Muscle layer of colon (tissue), 2 donors: ENCODE data around the gene TMOD3.

ENCODE experiments used
- H3K27ac ChIP-seq: one replicate; pipeline ENCODE4 v1.7.0; 2013; ENCODE audit warnings: low read depth, mild to moderate bottlenecking, low read length, moderate library complexity
- H3K27me3 ChIP-seq, 2 donors: one replicate each; pipeline ENCODE4 v1.7.0; 2013; ENCODE audit warnings: low read length in 2 of 2, mild to moderate bottlenecking in 2 of 2; ENCODE audit not compliant: insufficient read depth in 2 of 2, control insufficient read depth in 1 of 2
- H3K36me3 ChIP-seq: one replicate; pipeline ENCODE4 v1.7.0; 2013; ENCODE audit warnings: mild to moderate bottlenecking, low read length; ENCODE audit not compliant: insufficient read depth
- H3K4me1 ChIP-seq: one replicate; pipeline ENCODE4 v1.7.0; 2013; ENCODE audit warnings: mild to moderate bottlenecking, low read length; ENCODE audit not compliant: insufficient read depth
- H3K4me3 ChIP-seq, 2 donors: one replicate each; pipeline ENCODE4 v1.7.0; 2013; ENCODE audit warnings: low read length in 2 of 2, low read depth in 1 of 2, mild to moderate bottlenecking in 1 of 2, moderate library complexity in 1 of 2
- H3K9ac ChIP-seq: one replicate; pipeline ENCODE4 v1.7.0; 2013; ENCODE audit warnings: low read length
- H3K9me3 ChIP-seq: one replicate; pipeline ENCODE4 v1.7.0; 2013; ENCODE audit warnings: mild to moderate bottlenecking, low read length
- donor health status: abdominal sarcoma.
- donor health status: Adenocarcinoma of cecum.

Gene TMOD3

DNA sequence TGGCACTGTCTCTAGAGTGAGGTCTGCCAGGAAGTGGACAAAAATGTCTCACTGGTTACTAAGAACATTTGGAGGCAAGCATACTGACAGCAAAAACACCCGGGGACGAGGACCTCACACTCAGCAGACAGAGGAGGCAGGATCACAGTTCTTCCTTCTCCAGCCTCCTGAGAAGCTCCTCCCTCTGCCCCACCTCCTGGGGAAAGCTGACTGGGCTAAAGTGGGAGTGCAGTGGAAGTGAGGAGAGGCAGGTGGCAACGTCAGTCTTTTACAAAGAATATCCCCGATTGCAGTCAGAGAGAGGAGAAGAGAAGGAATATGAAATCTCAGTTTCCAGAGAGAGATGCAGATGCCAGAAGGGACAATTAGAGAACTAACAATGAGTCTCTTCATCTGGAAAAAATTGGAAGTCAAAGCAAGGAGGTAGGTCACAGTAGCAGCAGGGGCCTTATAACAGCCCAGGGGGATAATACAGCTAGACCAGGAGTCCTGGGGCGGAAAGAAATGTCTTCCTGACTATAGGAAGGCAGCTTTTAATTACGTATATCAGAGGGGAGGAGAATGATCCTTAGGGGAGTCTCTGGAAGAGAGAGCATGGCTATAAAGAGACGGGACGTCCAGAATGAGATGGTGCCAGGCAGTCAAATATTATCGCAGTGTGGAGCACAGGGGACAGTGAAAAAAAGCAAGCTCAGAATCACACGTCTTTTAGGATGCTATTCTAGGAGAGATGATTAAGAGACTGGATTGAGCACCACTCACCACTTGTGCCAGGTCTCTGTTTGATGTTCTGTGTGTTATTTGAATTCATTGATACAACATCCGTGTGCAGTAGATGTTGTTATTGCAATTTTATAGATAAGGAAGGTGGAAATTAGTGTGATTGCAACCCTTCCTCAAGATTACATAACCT is 95.0 kb downstream of the TMOD3 start:
- Histone ChIP-seq H3K27me3 (no peaks in the 10 kb centered on the region), H3K9me3 (no peaks in the 10 kb centered on the region), H3K36me3 (peaks cover 34% of the 10 kb centered on the region), H3K9ac (no peak overlapping the region), H3K4me3 (no peak overlapping the region), H3K27ac (no peak overlapping the region), H3K4me1 (no peaks in the 10 kb centered on the region)

GRCh38 chr15:51926809-51927208 is 97.4 kb downstream of the TMOD3 start:
- H3K4me1 ChIP-seq: no peaks in the 10 kb centered on the region

DNA sequence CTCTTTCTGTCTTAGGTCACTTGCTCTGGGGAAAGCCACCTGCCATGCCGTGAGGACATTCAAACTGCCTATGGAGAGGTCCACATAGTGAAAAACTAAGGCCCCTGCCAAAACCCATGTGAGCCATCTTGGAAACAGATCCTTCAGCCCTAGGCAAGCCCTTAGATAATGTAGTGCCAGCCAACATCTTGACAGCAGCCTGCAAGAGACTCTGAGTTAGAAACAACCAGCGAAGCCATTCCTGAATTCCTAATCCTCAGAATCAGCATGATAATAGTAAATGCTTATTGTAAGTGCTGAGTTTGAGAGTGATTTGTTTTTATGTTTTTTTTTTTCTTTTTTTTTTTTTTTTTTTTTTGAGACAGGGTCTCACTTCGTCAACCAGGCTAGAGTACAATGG is 101.6 kb downstream of the TMOD3 start:
- no peaks in the 10 kb centered on the region for H3K27me3 ChIP-seq
- no peaks in the 10 kb centered on the region for H3K9me3 ChIP-seq
- H3K27ac ChIP-seq: no peak overlapping the region
- no peaks in the 10 kb centered on the region for H3K4me1 ChIP-seq
- H3K36me3 ChIP-seq: peaks cover 6% of the 10 kb centered on the region
- H3K4me3 ChIP-seq: no peak overlapping the region
- H3K9ac ChIP-seq: no peak overlapping the region

More at GRCh38 chr15:51926809-51927208, 97.4 kb downstream of the TMOD3 start:
- no peak overlapping the region for H3K4me3 ChIP-seq
- no peak overlapping the region for H3K27ac ChIP-seq
- H3K9ac ChIP-seq: no peak overlapping the region
- peaks cover 24% of the 10 kb centered on the region for H3K36me3 ChIP-seq
- no peaks in the 10 kb centered on the region for H3K27me3 ChIP-seq
- H3K9me3 ChIP-seq: no peaks in the 10 kb centered on the region

GRCh38 chr15:51931638-51932037 is 102.2 kb downstream of the TMOD3 start:
- H3K4me1 ChIP-seq: no peaks in the 10 kb centered on the region
- no peak overlapping the region for H3K9ac ChIP-seq
- peaks cover 12% of the 10 kb centered on the region for H3K36me3 ChIP-seq
- no peaks in the 10 kb centered on the region for H3K9me3 ChIP-seq
- H3K27ac ChIP-seq: no peak overlapping the region
- H3K4me3 ChIP-seq: no peak overlapping the region
- H3K27me3 ChIP-seq: no peaks in the 10 kb centered on the region

DNA sequence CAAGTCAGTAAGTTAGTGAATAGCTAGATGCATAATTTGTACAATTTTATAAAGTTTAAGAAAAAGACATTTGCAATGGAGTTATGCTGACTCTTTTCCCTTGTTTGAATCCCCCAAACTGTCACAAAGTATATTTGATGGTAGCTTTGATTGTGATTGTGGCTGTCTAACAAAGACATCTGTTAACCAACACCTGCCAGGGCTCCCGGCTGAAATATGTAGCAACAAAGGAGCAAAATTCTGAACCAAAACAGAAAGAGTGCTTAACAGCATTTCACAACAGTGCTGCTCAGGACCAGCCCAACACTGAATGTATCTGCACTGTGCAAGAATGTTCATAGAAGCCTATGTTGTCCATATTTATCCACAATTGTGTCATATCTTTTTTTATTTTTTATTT is 102.7 kb downstream of the TMOD3 start:
- Histone ChIP-seq H3K4me3 (no peak overlapping the region), H3K9me3 (no peaks in the 10 kb centered on the region), H3K36me3 (peaks cover 13% of the 10 kb centered on the region), H3K9ac (no peak overlapping the region), H3K4me1 (no peaks in the 10 kb centered on the region), H3K27me3 (no peaks in the 10 kb centered on the region), H3K27ac (no peak overlapping the region)

- Histone ChIP-seq H3K4me3 (no peak overlapping the region), H3K27me3 (no peaks in the 10 kb centered on the region), H3K27ac (no peak overlapping the region), H3K4me1 (no peaks in the 10 kb centered on the region), H3K9me3 (no peaks in the 10 kb centered on the region), H3K36me3 (peaks cover 17% of the 10 kb centered on the region), H3K9ac (no peak overlapping the region)
Observed at GRCh38 chr15:51935466-51936104, 106.1 kb downstream of the TMOD3 start.

DNA sequence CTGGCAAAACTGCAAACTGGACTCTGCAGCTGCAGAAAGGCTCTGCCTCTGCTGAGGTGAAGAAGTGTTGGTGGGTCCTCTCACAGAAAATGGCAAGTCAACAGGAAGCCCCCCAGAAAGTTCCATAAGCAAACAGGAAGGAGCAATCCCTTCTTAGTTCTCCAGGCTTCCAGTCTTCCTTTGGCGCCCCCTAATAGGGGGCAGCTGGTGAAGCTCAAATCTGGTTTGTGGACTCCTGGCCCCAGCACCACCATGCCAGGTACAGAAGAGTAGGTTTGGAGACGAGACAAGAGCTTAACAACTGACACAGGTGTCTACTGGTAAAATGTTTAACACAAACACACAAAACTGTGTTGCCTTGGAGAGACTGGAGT is 106.6 kb downstream of the TMOD3 start:
- H3K27ac ChIP-seq: no peak overlapping the region
- peaks cover 17% of the 10 kb centered on the region for H3K36me3 ChIP-seq
- H3K9me3 ChIP-seq: no peaks in the 10 kb centered on the region
- H3K9ac ChIP-seq: no peak overlapping the region
- no peaks in the 10 kb centered on the region for H3K27me3 ChIP-seq
- no peak overlapping the region for H3K4me3 ChIP-seq
- H3K4me1 ChIP-seq: no peaks in the 10 kb centered on the region

DNA sequence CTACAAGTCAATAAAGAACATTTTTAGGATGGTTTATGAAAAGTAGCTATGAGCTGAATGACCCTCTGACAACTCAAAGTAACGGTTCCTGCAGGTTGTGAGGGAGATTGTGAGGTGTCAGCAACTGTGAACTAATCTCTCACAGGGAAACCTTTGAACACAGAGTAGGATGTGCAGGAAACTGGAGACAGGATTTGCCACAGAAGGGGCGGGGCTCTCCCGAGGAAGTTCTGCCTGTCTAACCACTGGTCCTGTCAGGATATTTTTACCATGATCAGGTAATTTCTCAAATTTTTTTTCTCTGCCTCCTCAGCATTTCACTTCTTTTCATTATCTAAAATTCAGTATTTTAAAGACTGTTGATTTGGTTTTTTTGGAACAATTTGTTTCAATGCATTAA is 108.8 kb downstream of the TMOD3 start:
- Histone ChIP-seq H3K36me3 (peaks cover 17% of the 10 kb centered on the region), H3K27me3 (no peaks in the 10 kb centered on the region), H3K4me1 (no peaks in the 10 kb centered on the region), H3K4me3 (no peak overlapping the region), H3K27ac (no peak overlapping the region), H3K9me3 (no peaks in the 10 kb centered on the region), H3K9ac (no peak overlapping the region)

- no peaks in the 10 kb centered on the region for H3K4me1 ChIP-seq
- H3K9ac ChIP-seq: no peak overlapping the region
- no peak overlapping the region for H3K4me3 ChIP-seq
- peaks cover 17% of the 10 kb centered on the region for H3K36me3 ChIP-seq
- H3K9me3 ChIP-seq: no peaks in the 10 kb centered on the region
- no peak overlapping the region for H3K27ac ChIP-seq
- no peaks in the 10 kb centered on the region for H3K27me3 ChIP-seq
Observed at GRCh38 chr15:51939216-51939615, 109.8 kb downstream of the TMOD3 start.

GRCh38 chr15:51947124-51947523 is 117.7 kb downstream of the TMOD3 start:
- Histone ChIP-seq H3K9ac (no peak overlapping the region), H3K36me3 (peaks cover 40% of the 10 kb centered on the region), H3K9me3 (no peaks in the 10 kb centered on the region), H3K4me1 (no peaks in the 10 kb centered on the region), H3K27ac (no peak overlapping the region), H3K27me3 (no peaks in the 10 kb centered on the region), H3K4me3 (no peak overlapping the region)

GRCh38 chr15:51952805-51953204 is 123.4 kb downstream of the TMOD3 start:
- no peak overlapping the region for H3K4me3 ChIP-seq
- no peaks in the 10 kb centered on the region for H3K27me3 ChIP-seq
- H3K27ac ChIP-seq: no peak overlapping the region
- H3K9ac ChIP-seq: no peak overlapping the region
- H3K36me3 ChIP-seq: peaks cover 47% of the 10 kb centered on the region
- H3K9me3 ChIP-seq: no peaks in the 10 kb centered on the region
- no peaks in the 10 kb centered on the region for H3K4me1 ChIP-seq
